GM12872 (cell line): ENCODE results near the gene SCNN1B.

ENCODE experiments used
- TF ChIP-seq, protein P1 (sequence below): IDR thresholded peaks from 3 replicates; pipeline ENCODE4 v1.5.1; 2011; ENCODE audit warnings: low read depth, mild to moderate bottlenecking, low read length, moderate library complexity; ENCODE audit not compliant: insufficient read depth

Gene SCNN1B

DNA sequence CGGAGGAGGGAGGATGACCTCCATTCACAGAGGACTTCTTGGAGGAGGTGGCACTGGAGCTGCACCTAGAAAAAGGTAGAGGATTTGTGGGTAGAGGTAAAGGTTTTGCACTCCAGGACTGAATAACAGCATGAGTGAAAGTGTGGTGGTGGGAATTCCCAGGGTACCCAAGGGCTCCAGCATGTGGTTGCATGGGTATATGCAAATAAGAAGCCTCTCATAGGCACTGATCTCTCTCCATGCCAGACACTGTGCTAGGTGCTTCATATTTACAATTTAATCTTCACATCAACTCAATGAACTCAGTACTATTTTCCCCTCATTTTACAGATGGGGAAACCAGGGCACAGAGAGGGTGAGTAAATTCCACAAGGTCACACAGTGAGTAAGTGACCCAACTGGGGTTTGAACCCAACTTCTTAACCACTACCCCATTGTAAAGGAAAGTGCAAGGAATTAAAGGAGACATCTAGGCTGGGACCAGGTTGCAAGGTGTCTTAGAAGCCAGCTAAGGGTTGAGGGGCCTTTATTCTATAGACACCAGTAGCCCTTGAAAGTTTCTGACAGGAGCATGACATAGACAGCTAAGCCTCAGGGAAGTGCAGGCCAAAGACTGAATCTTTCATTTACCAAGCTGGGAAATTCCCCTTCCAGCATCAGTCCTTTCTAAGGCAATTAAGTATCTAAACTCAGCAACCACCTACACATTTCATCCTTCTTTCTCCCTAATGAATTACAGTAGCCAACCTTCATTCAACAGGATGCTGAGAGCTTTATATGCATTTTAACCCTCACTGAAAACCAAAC, 21.3 kb downstream of the SCNN1B start:
- TF ChIP-seq, protein P1, sequence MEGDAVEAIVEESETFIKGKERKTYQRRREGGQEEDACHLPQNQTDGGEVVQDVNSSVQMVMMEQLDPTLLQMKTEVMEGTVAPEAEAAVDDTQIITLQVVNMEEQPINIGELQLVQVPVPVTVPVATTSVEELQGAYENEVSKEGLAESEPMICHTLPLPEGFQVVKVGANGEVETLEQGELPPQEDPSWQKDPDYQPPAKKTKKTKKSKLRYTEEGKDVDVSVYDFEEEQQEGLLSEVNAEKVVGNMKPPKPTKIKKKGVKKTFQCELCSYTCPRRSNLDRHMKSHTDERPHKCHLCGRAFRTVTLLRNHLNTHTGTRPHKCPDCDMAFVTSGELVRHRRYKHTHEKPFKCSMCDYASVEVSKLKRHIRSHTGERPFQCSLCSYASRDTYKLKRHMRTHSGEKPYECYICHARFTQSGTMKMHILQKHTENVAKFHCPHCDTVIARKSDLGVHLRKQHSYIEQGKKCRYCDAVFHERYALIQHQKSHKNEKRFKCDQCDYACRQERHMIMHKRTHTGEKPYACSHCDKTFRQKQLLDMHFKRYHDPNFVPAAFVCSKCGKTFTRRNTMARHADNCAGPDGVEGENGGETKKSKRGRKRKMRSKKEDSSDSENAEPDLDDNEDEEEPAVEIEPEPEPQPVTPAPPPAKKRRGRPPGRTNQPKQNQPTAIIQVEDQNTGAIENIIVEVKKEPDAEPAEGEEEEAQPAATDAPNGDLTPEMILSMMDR = no peak

DNA sequence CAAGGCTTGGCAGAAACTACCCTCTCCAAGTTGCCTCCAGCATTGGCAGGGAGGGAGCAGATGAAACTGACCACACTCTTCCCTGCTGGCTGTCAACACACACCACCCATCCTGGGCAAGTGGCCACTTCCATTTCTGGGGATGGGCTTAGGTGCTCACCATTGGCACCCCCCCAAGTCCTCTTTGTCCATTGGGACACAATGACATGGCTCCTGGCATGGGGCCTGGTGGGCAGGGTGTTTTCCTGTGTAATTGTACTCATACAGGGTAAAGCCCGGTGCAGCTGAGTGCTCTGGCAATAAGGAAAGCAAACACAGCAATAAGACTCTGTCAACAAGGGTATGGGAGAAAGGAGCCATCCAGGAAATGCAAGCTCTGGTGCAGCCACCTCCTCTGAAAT, 22.6 kb downstream of the SCNN1B start:
- TF ChIP-seq, protein P1 = no peak

DNA sequence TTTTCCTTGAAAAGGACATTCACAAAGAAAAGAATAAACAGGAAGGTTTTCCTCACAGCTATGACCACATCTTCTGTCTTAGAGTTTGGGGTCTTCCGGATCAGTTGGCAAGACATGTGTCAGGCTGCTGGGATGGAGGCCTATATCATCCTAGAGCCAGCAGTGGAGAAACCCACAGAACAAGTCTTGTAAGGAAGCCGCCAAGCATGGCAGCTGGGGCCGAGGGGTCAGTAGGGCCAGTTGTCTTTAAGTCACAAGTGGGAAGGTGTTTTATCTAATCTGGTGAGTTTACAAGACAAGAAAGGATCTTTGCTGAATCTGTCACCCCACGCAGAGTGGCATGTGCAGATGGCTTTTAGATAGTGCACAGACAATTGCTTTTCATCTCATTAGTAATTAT, 25.7 kb downstream of the SCNN1B start:
- TF ChIP-seq, protein P1 = no peak

DNA sequence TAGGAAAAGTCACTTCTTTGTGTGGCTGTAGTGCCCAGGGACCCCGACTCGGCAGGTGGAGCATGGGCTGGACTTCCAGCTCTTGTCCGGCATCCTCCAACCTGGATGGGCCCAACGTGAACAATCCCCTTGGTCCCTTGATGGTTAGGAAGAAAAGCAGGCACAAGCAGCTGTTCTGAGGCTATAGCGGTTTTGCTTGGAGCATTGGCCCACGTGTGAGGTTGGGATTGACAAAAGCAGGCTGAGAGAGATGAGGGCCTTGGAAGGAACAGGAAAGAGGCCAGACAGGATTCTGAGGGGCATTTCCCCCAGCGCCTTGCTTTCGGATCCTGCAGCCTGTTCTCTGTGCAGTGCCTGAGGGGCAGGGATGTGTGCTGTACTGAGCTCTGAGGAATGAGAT, 28.1 kb downstream of the SCNN1B start:
- TF ChIP-seq, protein P1 = no peak

DNA sequence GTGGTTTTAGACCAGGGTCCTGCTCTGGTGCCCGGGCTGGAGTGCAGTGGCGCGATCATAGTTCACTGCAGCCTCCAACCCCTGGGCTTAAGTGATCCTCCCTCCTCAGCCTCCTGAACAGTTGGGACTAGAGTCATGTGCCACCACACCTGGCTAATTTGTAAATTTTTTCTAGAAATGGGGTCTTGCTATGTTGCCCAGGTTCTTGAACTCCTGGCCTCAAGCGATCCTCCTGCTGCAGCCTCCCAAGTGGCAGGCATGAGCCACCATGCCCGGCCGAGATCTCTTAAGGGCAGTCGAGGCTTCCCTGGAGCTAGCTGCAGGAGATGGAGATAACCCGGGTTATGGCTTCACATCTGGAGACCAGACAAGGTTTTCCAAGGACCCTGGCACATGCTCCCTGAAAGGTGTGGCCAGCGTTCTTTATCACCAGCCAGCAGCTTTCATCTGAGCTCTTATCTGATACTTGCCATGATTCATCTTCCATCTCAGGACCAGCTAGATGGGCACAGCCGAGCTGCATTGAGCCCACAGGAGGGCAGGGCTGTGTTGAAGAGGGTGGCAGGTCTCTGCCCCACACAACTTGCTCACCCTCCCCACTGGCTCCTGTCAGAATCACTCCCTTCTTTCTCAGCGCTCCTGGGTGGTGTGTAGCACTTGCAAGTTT, 28.6 kb downstream of the SCNN1B start:
- TF ChIP-seq, protein P1 = no peak

DNA sequence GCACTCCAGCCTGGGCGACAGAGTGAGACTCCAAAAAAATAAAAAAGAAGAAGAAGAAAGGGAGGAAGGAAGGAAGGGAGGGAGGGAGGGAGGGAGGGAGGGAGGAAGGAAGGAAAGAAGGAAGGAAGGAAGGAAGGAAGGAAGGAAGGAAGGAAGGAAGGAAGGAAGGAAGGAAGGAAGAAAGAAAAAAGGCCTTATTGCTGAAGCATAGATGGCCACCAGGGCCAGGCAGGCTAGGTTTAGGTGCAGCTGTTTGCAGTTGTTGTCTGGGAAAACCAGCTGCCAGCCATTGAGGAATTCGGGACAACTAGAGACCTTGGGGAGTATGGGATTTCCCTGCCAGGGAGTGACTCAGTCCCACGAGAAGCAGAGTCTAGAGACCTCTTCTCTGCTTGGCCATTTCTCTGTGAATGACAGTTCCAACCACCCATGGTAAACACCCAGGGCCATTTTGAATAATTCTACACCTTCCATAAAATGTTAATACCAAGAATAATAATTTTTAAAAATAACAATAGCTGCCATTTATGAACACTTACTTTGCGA, 31.0 kb downstream of the SCNN1B start:
- TF ChIP-seq, protein P1 = no peak

DNA sequence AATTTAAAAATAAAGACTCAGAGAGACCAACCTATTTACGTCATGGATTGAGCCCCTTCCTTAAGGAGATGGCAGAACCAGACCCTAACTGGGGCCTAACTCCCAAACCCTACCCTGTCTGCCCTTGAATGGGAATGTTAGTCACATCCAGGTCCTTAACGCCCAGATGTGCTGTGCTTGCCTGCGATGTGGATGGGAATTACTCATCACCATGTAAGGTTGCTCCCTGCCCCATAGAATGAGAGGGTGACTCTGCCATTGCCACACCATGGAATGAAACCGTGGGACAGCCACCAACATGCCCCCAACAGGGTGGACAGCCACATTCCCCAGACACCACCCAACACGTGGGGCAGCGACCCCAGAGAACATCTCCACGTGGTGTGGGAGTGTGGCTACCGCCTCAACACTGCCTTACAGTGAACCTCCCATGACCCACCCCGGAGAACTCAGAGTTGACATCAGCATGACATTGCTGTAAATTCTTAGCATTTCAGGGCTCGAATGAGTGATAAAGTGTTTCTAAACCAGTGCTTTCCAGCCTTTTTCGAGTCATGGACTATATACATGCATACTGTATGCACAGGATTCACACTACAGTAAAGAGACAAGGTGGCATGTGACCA, 31.8 kb downstream of the SCNN1B start:
- TF ChIP-seq, protein P1 = no peak
